IPS-20b (cell line): ENCODE measurements around the gene PRRX1.

Experiments
- H3K27ac ChIP-seq: one replicate; pipeline ENCODE4 v1.5.1; 2013; ENCODE audit warnings: low read length
- H3K27me3 ChIP-seq: 2 replicates; pipeline ENCODE4 v1.6.1; 2013; ENCODE audit warnings: mild to moderate bottlenecking, low read length, inconsistent platforms; ENCODE audit not compliant: insufficient read depth
- H3K36me3 ChIP-seq: 2 replicates; pipeline ENCODE4 v1.6.1; 2013; ENCODE audit warnings: low read depth, mild to moderate bottlenecking, inconsistent platforms, low read length, moderate library complexity; ENCODE audit not compliant: insufficient read depth
- H3K4me1 ChIP-seq: 2 replicates; pipeline ENCODE4 v1.6.1; 2013; ENCODE audit warnings: mild to moderate bottlenecking, control low read depth, inconsistent platforms, low read length, moderate library complexity; ENCODE audit not compliant: insufficient read depth
- H3K4me3 ChIP-seq: 2 replicates; pipeline ENCODE4 v1.5.1; 2013; ENCODE audit warnings: mild to moderate bottlenecking, low read length, inconsistent platforms
- H3K9ac ChIP-seq: 2 replicates; pipeline ENCODE4 v1.6.1; 2013; ENCODE audit warnings: low read depth, mild to moderate bottlenecking, inconsistent platforms, low read length, moderate library complexity
- H3K9me3 ChIP-seq: 2 replicates; pipeline ENCODE4 v1.6.1; 2013; ENCODE audit warnings: mild to moderate bottlenecking, low read depth, low read length, inconsistent platforms; ENCODE audit not compliant: insufficient read depth

PRRX1 gene

GRCh38 chr1:170695955-170696590 is 32.1 kb downstream of the PRRX1 start:
- 0 out of 2 replicates have a peak, but pooled peaks cover 4% of the 10 kb centered on the region for H3K4me1 ChIP-seq
- no peaks in the 10 kb centered on the region for H3K9me3 ChIP-seq
- no peak overlapping the region for H3K27ac ChIP-seq
- no peak overlapping the region for H3K9ac ChIP-seq
- H3K27me3 ChIP-seq, result no peaks in the 10 kb centered on the region
- H3K4me3 ChIP-seq, result no peak overlapping the region
- H3K36me3 ChIP-seq, result no peaks in the 10 kb centered on the region

- H3K4me1 ChIP-seq, result 0 out of 2 replicates have a peak, but pooled peaks cover 4% of the 10 kb centered on the region
Observed at GRCh38 chr1:170696591-170697290, 32.8 kb downstream of the PRRX1 start.

GRCh38 chr1:170697316-170697715 is 33.4 kb downstream of the PRRX1 start:
- Histone ChIP-seq H3K27me3 (no peaks in the 10 kb centered on the region), H3K9ac (no peak overlapping the region), H3K4me1 (0 out of 2 replicates have a peak, but pooled peaks cover 4% of the 10 kb centered on the region), H3K9me3 (no peaks in the 10 kb centered on the region), H3K4me3 (no peak overlapping the region), H3K27ac (no peak overlapping the region), H3K36me3 (no peaks in the 10 kb centered on the region)

More at GRCh38 chr1:170696591-170697290, 32.8 kb downstream of the PRRX1 start:
- Histone ChIP-seq H3K4me3 (no peak overlapping the region), H3K27ac (no peak overlapping the region), H3K36me3 (no peaks in the 10 kb centered on the region), H3K9ac (no peak overlapping the region), H3K27me3 (no peaks in the 10 kb centered on the region), H3K9me3 (no peaks in the 10 kb centered on the region)

- Histone ChIP-seq H3K9me3 (no peaks in the 10 kb centered on the region), H3K4me1 (no peaks in the 10 kb centered on the region), H3K9ac (no peak overlapping the region), H3K36me3 (no peaks in the 10 kb centered on the region), H3K4me3 (no peak overlapping the region), H3K27ac (no peak overlapping the region), H3K27me3 (no peaks in the 10 kb centered on the region)
Observed at GRCh38 chr1:170698301-170699275, 34.7 kb downstream of the PRRX1 start.

GRCh38 chr1:170699696-170700095 is 35.8 kb downstream of the PRRX1 start:
- Histone ChIP-seq H3K9ac (no peak overlapping the region), H3K36me3 (no peaks in the 10 kb centered on the region), H3K27ac (no peak overlapping the region), H3K4me3 (no peak overlapping the region), H3K27me3 (no peaks in the 10 kb centered on the region), H3K9me3 (no peaks in the 10 kb centered on the region), H3K4me1 (no peaks in the 10 kb centered on the region)

GRCh38 chr1:170700842-170701615 is 37.1 kb downstream of the PRRX1 start:
- no peak overlapping the region for H3K9ac ChIP-seq
- no peaks in the 10 kb centered on the region for H3K36me3 ChIP-seq
- no peak overlapping the region for H3K4me3 ChIP-seq
- H3K4me1 ChIP-seq, result no peaks in the 10 kb centered on the region
- H3K27me3 ChIP-seq, result no peaks in the 10 kb centered on the region
- H3K9me3 ChIP-seq, result no peaks in the 10 kb centered on the region
- no peak overlapping the region for H3K27ac ChIP-seq

GRCh38 chr1:170701962-170702361 is 38.0 kb downstream of the PRRX1 start:
- Histone ChIP-seq H3K36me3 (no peaks in the 10 kb centered on the region), H3K4me1 (no peaks in the 10 kb centered on the region), H3K9ac (no peak overlapping the region), H3K27ac (no peak overlapping the region), H3K27me3 (no peaks in the 10 kb centered on the region), H3K4me3 (no peak overlapping the region), H3K9me3 (no peaks in the 10 kb centered on the region)

- Histone ChIP-seq H3K27ac (no peak overlapping the region), H3K9ac (no peak overlapping the region), H3K27me3 (no peaks in the 10 kb centered on the region), H3K4me1 (no peaks in the 10 kb centered on the region), H3K4me3 (no peak overlapping the region), H3K36me3 (no peaks in the 10 kb centered on the region), H3K9me3 (no peaks in the 10 kb centered on the region)
Observed at GRCh38 chr1:170703591-170703990, 39.7 kb downstream of the PRRX1 start.

- Histone ChIP-seq H3K9ac (no peak overlapping the region), H3K27me3 (no peaks in the 10 kb centered on the region), H3K9me3 (no peaks in the 10 kb centered on the region), H3K27ac (no peak overlapping the region), H3K36me3 (no peaks in the 10 kb centered on the region), H3K4me3 (no peak overlapping the region), H3K4me1 (no peaks in the 10 kb centered on the region)
Observed at GRCh38 chr1:170704256-170704655, 40.3 kb downstream of the PRRX1 start.

- H3K9ac ChIP-seq, result no peak overlapping the region
- H3K4me3 ChIP-seq, result no peak overlapping the region
- H3K9me3 ChIP-seq, result no peaks in the 10 kb centered on the region
- no peaks in the 10 kb centered on the region for H3K36me3 ChIP-seq
- no peaks in the 10 kb centered on the region for H3K27me3 ChIP-seq
- H3K4me1 ChIP-seq, result no peaks in the 10 kb centered on the region
- no peak overlapping the region for H3K27ac ChIP-seq
Observed at GRCh38 chr1:170705981-170706380, 42.0 kb downstream of the PRRX1 start.

GRCh38 chr1:170707117-170707516 is 43.2 kb downstream of the PRRX1 start:
- Histone ChIP-seq H3K9ac (no peak overlapping the region), H3K4me1 (no peaks in the 10 kb centered on the region), H3K36me3 (no peaks in the 10 kb centered on the region), H3K27ac (no peak overlapping the region), H3K27me3 (no peaks in the 10 kb centered on the region), H3K4me3 (no peak overlapping the region), H3K9me3 (no peaks in the 10 kb centered on the region)
